CD4-positive, alpha-beta T cell treated with Interleukin-2 at 100 ng/mL for 4 hours (primary cell): ENCODE results near the gene CSNK1G3.
"Not testable (repeated sequence)": the region's sequence is repeated elsewhere in the genome, so short reads cannot be mapped to it uniquely, and the experiment has no call there.

ENCODE experiments used
- DNase-seq: peaks from one replicate; pipeline ENCODE4 v3.0.0-alpha.2; 2020; ENCODE audit warnings: low spot score

CSNK1G3 gene

DNA sequence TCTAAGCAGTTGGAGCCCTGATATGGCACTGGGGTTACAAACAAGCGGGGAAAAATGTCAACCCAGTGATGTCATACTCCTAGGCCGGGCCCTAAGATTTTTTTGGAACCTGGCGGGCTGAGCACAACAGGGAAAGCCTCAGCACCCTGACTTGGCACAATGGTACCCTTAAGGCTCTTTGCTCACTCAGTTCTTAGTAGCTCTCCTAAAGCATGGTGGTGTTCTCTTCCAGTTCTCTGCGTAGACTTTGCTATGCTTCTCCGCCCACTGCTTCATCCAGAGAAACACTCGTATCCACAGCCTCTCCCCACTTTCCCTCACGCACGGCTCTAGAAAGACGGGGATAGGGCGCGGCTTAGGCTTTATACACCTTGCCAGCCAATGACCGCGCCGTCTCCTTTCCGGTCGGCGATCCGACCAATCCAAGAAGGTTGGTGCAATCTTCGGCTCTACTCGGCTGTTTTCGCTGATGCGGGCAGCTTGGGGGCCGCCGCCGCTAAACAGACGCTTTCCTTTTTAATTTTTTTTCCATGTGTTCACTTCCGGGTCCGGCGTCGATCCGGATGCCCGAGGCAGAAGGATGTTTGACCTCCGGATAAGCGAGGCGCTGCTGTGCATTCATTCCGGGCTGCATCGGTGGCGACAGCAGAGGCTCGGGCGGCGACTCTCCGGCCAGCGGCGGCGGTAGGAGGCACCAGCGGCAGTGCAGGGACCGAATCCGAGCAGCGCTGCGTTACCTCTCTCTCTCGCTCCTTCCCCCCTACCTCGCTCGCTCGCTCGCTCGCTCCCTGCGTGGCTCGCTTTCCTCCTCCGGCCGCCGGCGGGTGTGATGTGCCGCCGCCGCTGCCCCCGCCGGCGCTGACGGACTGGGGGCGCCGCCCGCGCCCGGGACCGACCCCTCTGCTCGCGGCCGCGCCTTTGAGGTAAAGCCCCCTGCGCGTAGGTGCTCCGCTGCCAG, at the start of gene CSNK1G3:
TSS of gene CSNK1G3 (plus strand) at position 530 of the 958 bp plus-strand sequence. CDS start 33,487 bp downstream, outside the sequence.
- DNase-seq, result peak; percentile 95

DNA sequence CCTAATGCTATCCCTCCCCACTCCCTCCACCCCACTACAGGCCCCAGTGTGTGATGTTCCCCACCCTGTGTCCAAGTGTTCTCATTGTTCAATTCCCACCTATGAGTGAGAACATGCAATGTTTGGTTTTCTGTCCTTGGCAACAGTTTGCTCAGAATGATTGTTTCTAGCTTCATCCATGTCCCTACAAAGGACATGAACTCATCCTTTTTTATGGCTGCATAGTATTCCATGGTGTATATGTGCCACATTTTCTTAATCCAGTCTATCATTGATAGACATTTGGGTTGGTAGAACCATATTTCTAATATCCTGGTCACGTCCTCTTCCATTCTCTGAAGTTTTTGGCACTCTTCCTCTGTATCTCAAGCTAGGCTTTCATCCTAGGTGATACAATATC, 45.1 kb upstream of the CSNK1G3 start:
- not testable (repeated sequence) for DNase-seq

- DNase-seq, result no peak
These were observed 40.6 kb upstream of the CSNK1G3 start for GRCh38 chr5:123471385-123471784.

GRCh38 chr5:123472150-123472924, 39.6 kb upstream of the CSNK1G3 start:
- DNase-seq, result no peak

DNA sequence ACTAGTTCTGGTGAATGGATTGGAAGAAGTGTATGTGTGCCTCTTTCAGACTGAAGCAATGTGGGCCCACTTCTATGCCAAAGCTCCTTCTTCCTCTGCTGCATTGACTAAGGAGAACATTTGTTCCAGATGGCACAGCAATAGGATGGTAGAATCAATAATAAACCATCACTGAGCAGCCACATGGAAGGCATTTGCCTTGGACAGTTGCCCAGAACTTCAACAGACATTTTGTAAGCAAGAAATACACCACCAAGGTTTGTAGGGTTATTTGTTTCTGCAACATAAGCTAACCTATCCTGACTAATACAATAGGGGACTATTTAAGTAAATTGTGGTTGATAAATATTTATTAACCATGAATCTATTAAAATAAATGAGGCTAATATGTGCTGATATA, 37.7 kb upstream of the CSNK1G3 start:
- DNase-seq, result no peak

GRCh38 chr5:123476731-123477130, 35.2 kb upstream of the CSNK1G3 start:
- DNase-seq, result no peak

- DNase-seq, result no peak
These were observed 33.4 kb upstream of the CSNK1G3 start for GRCh38 chr5:123478546-123478945.

DNA sequence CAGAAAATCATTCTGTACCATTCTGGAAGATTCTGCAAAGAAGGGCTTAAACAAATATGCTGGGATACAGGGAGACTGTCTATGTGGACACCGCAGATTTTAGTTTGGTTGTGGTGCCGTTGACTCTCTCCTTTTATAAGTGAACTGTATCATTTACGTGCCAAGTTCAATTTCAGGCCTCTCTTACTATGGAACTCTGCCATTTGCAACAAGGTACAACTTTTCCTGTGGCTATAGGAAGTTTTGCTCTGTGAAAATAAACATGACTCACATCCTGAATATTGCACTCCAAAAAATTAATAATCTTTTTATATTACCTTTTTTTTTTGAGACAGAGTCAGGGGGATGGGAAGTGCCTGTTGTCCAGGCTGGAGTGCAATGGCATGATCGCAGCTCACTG, 29.7 kb upstream of the CSNK1G3 start:
- DNase-seq, result no peak

- no peak for DNase-seq
These were observed 28.4 kb upstream of the CSNK1G3 start for GRCh38 chr5:123483446-123484077.

- no peak for DNase-seq
These were observed 26.7 kb upstream of the CSNK1G3 start for GRCh38 chr5:123485275-123485674.

DNA sequence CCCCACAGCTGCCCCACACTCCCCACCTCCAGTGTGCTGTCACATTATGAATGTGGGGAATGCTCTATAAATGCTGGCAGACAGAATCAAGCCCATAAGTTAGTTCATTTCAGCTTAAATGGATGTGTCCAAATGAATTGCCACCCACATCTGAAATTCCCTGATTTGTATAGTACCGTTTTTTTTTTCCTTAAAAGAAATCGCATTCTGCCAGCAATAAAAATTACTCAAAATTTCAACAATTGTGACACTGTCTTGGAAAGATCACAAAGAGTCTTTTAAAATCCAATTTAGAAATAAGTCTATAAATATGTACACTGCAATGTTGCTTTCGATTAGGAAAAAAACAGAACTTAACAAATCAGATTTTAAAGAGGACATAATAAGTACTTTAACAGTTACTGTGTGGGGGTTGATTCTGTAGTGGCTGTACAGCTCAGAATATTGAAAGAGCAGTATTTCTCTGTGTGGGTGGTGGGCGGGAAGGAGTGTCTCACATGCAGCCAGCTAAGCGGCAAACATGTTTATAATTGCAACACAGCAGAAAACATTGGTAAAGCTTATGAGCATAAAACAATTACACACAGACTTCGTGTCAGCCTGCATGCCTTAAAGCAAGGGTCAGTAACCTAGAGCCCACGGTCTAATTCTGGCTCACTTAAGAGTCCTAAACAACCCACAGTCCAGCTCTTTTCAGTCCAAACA, 24.9 kb upstream of the CSNK1G3 start:
- no peak for DNase-seq

DNA sequence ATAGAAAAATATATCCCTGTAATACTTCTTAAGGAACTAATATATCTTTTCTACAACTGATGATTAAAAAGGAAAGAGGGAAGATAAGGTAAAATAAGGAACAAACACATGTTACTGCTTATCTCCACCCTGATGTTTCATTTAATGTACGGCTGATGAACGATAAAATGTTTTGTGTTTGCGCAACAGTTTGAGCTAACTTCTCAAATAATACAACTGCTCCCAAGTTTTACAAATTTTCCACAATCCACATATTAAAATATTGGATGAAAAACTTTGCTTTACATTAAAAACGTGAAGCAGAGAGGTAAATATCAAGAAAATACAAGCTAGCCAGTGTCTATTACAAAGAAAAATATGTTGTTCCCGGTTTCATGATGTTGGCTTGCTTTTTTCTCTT, 21.0 kb upstream of the CSNK1G3 start:
- DNase-seq, result no peak

DNA sequence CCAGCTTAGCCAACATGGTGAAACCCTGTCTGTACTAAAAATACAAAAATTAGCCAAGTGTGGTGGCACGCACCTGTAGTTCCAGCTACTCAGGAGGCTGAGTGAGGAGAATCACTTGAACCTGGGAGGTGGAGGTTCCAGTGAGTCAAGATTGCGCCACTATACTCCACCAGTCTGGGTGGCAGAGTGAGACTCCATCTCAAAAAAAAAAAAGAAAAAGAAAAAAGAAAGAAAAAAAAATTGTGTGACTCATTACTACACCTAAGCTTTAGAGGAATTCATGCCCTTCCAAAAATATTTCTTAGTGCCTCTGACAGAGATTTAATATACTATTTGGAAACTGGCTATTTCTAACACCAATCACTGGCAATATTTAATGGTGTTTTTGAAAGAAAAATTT, 16.8 kb upstream of the CSNK1G3 start:
- DNase-seq, result not testable (repeated sequence)

DNA sequence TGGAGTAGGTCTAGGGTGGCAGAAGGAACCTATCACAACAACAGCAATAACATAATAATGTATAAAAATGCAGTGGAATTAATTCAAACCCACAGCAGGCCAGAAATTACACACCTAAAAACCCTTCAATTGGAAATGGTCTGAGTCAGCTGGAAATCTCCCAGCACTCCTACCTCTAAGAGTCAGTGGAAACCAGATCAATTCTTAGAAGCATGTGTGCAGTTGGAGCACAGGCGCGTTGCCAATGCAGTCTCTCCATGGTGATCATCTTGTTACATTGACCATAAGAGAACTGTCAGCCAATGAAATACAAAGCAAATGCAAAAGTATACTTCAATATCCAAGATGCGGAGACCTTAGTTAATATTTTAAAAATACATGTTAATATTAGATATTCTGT, 15.1 kb upstream of the CSNK1G3 start:
- no peak for DNase-seq

- DNase-seq, result no peak
These were observed 11.5 kb upstream of the CSNK1G3 start for GRCh38 chr5:123500471-123500870.

- no peak for DNase-seq
These were observed 9.9 kb upstream of the CSNK1G3 start for GRCh38 chr5:123502120-123502519.

DNA sequence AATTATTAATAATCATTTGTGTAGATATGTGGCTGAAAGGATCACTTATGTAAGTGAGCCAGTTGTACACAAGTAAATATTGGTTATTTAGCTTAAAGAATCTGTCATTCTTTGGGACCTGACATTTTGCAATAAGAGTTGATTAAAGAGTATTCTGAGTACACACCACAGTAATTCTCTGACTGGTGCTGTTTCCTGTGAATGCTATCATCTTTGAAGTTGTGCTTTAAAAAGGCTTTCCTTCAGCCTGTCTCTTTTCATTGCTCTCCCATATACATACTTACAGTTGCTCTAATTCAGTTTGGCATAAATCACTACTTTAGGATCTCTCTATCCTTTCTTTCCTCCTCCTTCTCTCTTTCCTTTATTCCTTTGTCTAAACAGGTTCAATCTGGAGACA, 8.7 kb upstream of the CSNK1G3 start:
- DNase-seq, result no peak

GRCh38 chr5:123505633-123506032, 6.3 kb upstream of the CSNK1G3 start:
- no peak for DNase-seq

DNA sequence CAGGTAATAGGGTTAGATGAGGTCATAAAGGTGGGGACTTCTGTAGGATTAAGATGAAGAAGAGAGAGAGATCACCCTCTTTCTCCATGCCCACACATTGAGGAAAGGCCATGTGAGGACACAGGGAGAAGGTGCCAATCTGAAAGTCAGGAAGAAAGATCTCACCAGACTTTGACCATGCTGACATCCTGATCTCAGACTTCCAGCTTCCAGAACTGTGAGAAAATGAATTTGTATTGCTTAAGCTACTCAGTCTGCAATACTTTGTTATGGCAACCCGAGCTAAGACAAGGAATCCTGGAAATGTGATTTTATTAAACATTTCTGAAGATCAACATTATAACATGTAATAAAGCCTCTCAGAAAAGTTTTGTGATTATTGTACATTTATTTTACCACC, 3.5 kb upstream of the CSNK1G3 start:
- DNase-seq, result no peak

- no peak for DNase-seq
These were observed 708 bp upstream of the CSNK1G3 start for GRCh38 chr5:123511290-123511647.

GRCh38 chr5:123512611-123513461, 859 bp downstream of the CSNK1G3 start:
- peak; percentile 46 for DNase-seq
